HepG2 (cell line): Measurements from ENCODE around the gene MARF1. TPM values are rescaled to one million over a fixed set of nuclear protein-coding genes. Genes with fewer than 3 reads are reported as not detected.

Source experiments
- HOXA3 ChIP-seq: sonication (generic); formaldehyde crosslinking; IDR thresholded peaks from 2 replicates; pipeline ENCODE4 v1.5.0; 2020; ENCODE audit warnings: missing genetic modification reagents
- KDM1A ChIP-seq: IDR thresholded peaks from 2 replicates; pipeline ENCODE4 v1.6.1; 2016; ENCODE audit warnings: missing compliant biosample characterization
- NR3C1 ChIP-seq: sonication (generic); formaldehyde crosslinking; IDR thresholded peaks from 2 replicates; pipeline ENCODE4 v1.4.0; 2020; ENCODE audit warnings: missing genetic modification reagents
- RELA ChIP-seq: sonication (generic); formaldehyde crosslinking; IDR thresholded peaks from 2 replicates; pipeline ENCODE4 v1.4.0; 2020; ENCODE audit warnings: missing genetic modification reagents
- SNAPC5 ChIP-seq: sonication (generic); formaldehyde crosslinking; IDR thresholded peaks from 2 replicates; pipeline ENCODE4 v1.8.1; 2023; ENCODE audit warnings: mild to moderate bottlenecking, missing genetic modification reagents, borderline replicate concordance
- SOX13 ChIP-seq, 3 experiments: fragments of 450-650 bp in 1 of 3; sonication (generic) in 1 of 3; formaldehyde crosslinking in 1 of 3; IDR thresholded peaks in 2 of 3; conservative IDR thresholded peaks in 1 of 3; 2 replicates each; pipeline versions ENCODE4 v1.5.0 to v1.6.1; 2016 to 2020; ENCODE audit warnings: antibody characterized with exemption in 1 of 3, mild to moderate bottlenecking in 1 of 3, missing compliant biosample characterization in 1 of 3, missing genetic modification reagents in 1 of 3, moderate library complexity in 1 of 3
- SP140L ChIP-seq: sonication (generic); formaldehyde crosslinking; IDR thresholded peaks from 2 replicates; pipeline ENCODE4 v1.4.0; 2020; ENCODE audit warnings: missing genetic modification reagents, borderline replicate concordance
- TCF7 ChIP-seq: sonication (generic); IDR thresholded peaks from 2 replicates; pipeline ENCODE4 v1.6.1; 2016; ENCODE audit warnings: antibody characterized with exemption, low read depth
- UBTF ChIP-seq: sonication (generic); formaldehyde crosslinking; IDR thresholded peaks from 2 replicates; pipeline ENCODE4 v1.4.0; 2020; ENCODE audit warnings: mild to moderate bottlenecking, missing genetic modification reagents
- ZNF224 ChIP-seq: sonication (generic); formaldehyde crosslinking; IDR thresholded peaks from 2 replicates; pipeline ENCODE4 v1.5.0; 2020; ENCODE audit warnings: mild to moderate bottlenecking, missing genetic modification reagents
- ZNF225 ChIP-seq: sonication (generic); formaldehyde crosslinking; IDR thresholded peaks from 2 replicates; pipeline ENCODE4 v1.4.0; 2020; ENCODE audit warnings: mild to moderate bottlenecking, missing genetic modification reagents
- ZNF280B ChIP-seq: sonication (generic); formaldehyde crosslinking; IDR thresholded peaks from 2 replicates; pipeline ENCODE4 v1.5.0; 2020; ENCODE audit warnings: missing genetic modification reagents, mild to moderate bottlenecking, borderline replicate concordance
- ZNF280D ChIP-seq: sonication (generic); formaldehyde crosslinking; IDR thresholded peaks from 2 replicates; pipeline ENCODE4 v1.5.1; 2020; ENCODE audit warnings: mild to moderate bottlenecking, missing genetic modification reagents
- ZNF329 ChIP-seq: sonication (generic); formaldehyde crosslinking; IDR thresholded peaks from 2 replicates; pipeline ENCODE4 v1.9.0; 2021; ENCODE audit warnings: low read depth, mild to moderate bottlenecking, missing genetic modification reagents
- ZNF512 ChIP-seq: sonication (generic); formaldehyde crosslinking; IDR thresholded peaks from 2 replicates; pipeline ENCODE4 v1.4.0; 2020; ENCODE audit warnings: mild to moderate bottlenecking, missing genetic modification reagents
- ZNF672 ChIP-seq: sonication (generic); formaldehyde crosslinking; IDR thresholded peaks from 2 replicates; pipeline ENCODE4 v1.8.1; 2022; ENCODE audit warnings: missing genetic modification reagents
- ZNF740 ChIP-seq: sonication (generic); formaldehyde crosslinking; IDR thresholded peaks from 2 replicates; pipeline ENCODE4 v1.4.0; 2020; ENCODE audit warnings: missing genetic modification reagents
- ZNF749 ChIP-seq: sonication (generic); formaldehyde crosslinking; IDR thresholded peaks from 2 replicates; pipeline ENCODE4 v1.8.0; 2022; ENCODE audit warnings: mild to moderate bottlenecking, missing genetic modification reagents, moderate library complexity, borderline replicate concordance
- ZNF850 ChIP-seq: sonication (generic); formaldehyde crosslinking; conservative IDR thresholded peaks from 2 replicates; pipeline ENCODE4 v1.9.0; 2021; ENCODE audit warnings: mild to moderate bottlenecking, missing genetic modification reagents
- polyA plus RNA-seq, 8 experiments: library from polyadenylated mRNA; depleted of rRNA in 3 of 8; stranded (reverse) in 7 of 8; unstranded in 1 of 8; fragments of >200 nt; fragmentation: Illumina TruSeq in 4 of 8; extraction: Trizol in 4 of 8; gene quantifications; 2 replicates each; pipeline versions ENCODE4 v1.2.1 to v1.2.3, GENCODE V29; 2011 to 2016; ENCODE audit warnings: low read depth in 4 of 8, missing spikeins in 1 of 8, mixed read lengths in 1 of 8; ENCODE audit not compliant: insufficient read depth in 1 of 8
- total RNA-seq, 5 experiments: library from RNA; depleted of rRNA; stranded (reverse); fragments of >200 nt; fragmentation: Illumina TruSeq; extraction: Trizol; gene quantifications; 2 replicates each; pipeline ENCODE4 v1.2.3, GENCODE V29; 2016; ENCODE audit warnings: low read depth in 1 of 5

MARF1 gene
- total and polyA plus RNA-seq, 2 of the 13 experiments (the other 11 are each of a cell fraction or from before 2014, with no cell fraction given): 8.7 to 20.7 TPM

- no peak; the same call in 1 of the 2 replicates for TF ChIP-seq ZNF280D
- no peak for TF ChIP-seq SOX13 (IDR thresholded peaks at IDR 0.05)
- TF ChIP-seq SOX13 (CRISPR knock-in tag; conservative IDR thresholded peaks at IDR 0.05 in 1 of 2, IDR thresholded peaks at IDR 0.05 in 1 of 2): peak in 1 of 2 experiments; percentile 36; a peak in 1 of 4 replicates
- TF ChIP-seq TCF7: no peak
- 0 out of 2 replicates have a peak, but pooled peaks have one; percentile 50 for TF ChIP-seq RELA (CRISPR knock-in tag)
- peak; percentile 44; the same call in 1 of the 2 replicates for TF ChIP-seq ZNF740 (CRISPR knock-in tag)
- no peak for TF ChIP-seq KDM1A (CRISPR knock-in tag)
- TF ChIP-seq ZNF224 (CRISPR knock-in tag): no peak
- no peak for TF ChIP-seq SNAPC5 (CRISPR knock-in tag)
- TF ChIP-seq ZNF225 (CRISPR knock-in tag): peak; percentile 92; the same call in 1 of the 2 replicates
- no peak for TF ChIP-seq ZNF280B (CRISPR knock-in tag)
- no peak; the same call in 1 of the 2 replicates for TF ChIP-seq ZNF329 (CRISPR knock-in tag)
- peak; percentile 83; the same call in 1 of the 2 replicates for TF ChIP-seq ZNF850 (CRISPR knock-in tag)
- peak; percentile 25; the same call in 1 of the 2 replicates for TF ChIP-seq ZNF749 (CRISPR knock-in tag)
- TF ChIP-seq UBTF: peak; percentile 71
- no peak for TF ChIP-seq SP140L
- no peak; the same call in none of the 2 replicates for TF ChIP-seq ZNF512 (CRISPR knock-in tag)
- no peak for TF ChIP-seq ZNF672
- peak; percentile 67 for TF ChIP-seq HOXA3 (CRISPR knock-in tag)
- no peak for TF ChIP-seq NR3C1 (CRISPR knock-in tag)
Measured at GRCh38 chr16:15650019-15650697, 7.2 kb upstream of the MARF1 start, which contains the start of gene NDE1 (continued).
